Pancreas (tissue), 10 donors: ENCODE data around the gene CYP27A1. TPM values are rescaled to one million over a fixed set of nuclear protein-coding genes. Genes with fewer than 3 reads are reported as not detected.

Source experiments
- ATAC-seq, 4 donors: fragments of 200-7000 bp; cut with Tn5 transposase; one replicate each; pipeline versions ENCODE4 v1.8.0 to v1.9.1; 2020; ENCODE audit warnings: mild to moderate bottlenecking in 4 of 4, moderate library complexity in 4 of 4
- DNase-seq, 6 donors: peaks; one replicate each; pipeline ENCODE4 v3.0.0-alpha.2; 2020
- FAIRE-seq: peaks from 2 replicates; lab custom pipeline; 2012; peaks lifted over from hg19 to GRCh38; lab: Jason Lieb, UNC
- H3K27ac ChIP-seq, 4 donors: fragments of 200-600 bp; sonication (generic); 1 replicate in 3 of 4; 2 replicates in 1 of 4; pipeline versions ENCODE4 v1.5.0 to v1.8.0; 2020
- H3K27me3 ChIP-seq, 4 donors: fragments of 200-600 bp; one replicate each; pipeline ENCODE4 v1.8.0; 2021
- H3K36me3 ChIP-seq, 3 donors: fragments of 200-600 bp; sonication (generic) in 1 of 3; one replicate each; pipeline versions ENCODE4 v1.5.0 to v1.8.0; 2020 to 2021
- H3K4me1 ChIP-seq, 3 donors: fragments of 200-600 bp; one replicate each; pipeline ENCODE4 v1.8.0; 2021
- H3K4me3 ChIP-seq, 4 donors: fragments of 200-600 bp; sonication (generic) in 2 of 4; one replicate each; pipeline versions ENCODE4 v1.5.0 to v1.8.0; 2020 to 2021
- H3K9me3 ChIP-seq, 4 donors: fragments of 200-600 bp; one replicate each; pipeline ENCODE4 v1.8.0; 2021
- CTCF ChIP-seq, 4 donors: fragments of 200-600 bp; sonication (generic) in 3 of 4; IDR thresholded peaks; one replicate each; pipeline versions ENCODE4 v1.5.0 to v1.8.0; 2021; ENCODE audit warnings: antibody characterized with exemption in 4 of 4
- WGBS, 2 donors: extraction: QIAGEN DNeasy Blood & Tissue Kit; methylation state at CpG; one replicate each; pipeline ENCODE4 v1.1.7; 2013; 5-methylcytosine and 5-hydroxymethylcytosine counted together
- intact Hi-C, 3 donors: fragments of 100-400 bp; cut with DNase I; formaldehyde crosslinking; loops; one replicate each; pipeline versions ENCODE4 v1.11.1 to v1.14.2; 2022
- polyA plus RNA-seq, 2 donors: library from polyadenylated mRNA; stranded (reverse); fragments of 200-250 nt; gene quantifications; one replicate each; pipeline ENCODE4 v1.2.3, GENCODE V29; 2013
- total RNA-seq, 6 donors: library from RNA; stranded (reverse); fragmentation: NEBNext Ultra II Directional in 4 of 6; extraction: Animal tissue kit (Norgen Biotek cat#: 25700) in 4 of 6; gene quantifications; one replicate each; pipeline versions ENCODE4 v1.2.1 to v1.2.4, GENCODE V29; 2021 to 2023
- donor health status: healthy with polysubstance abuse.
- donor health status: DM: no; HTN: no; CAD: no; lungs with moderate emphysema.
- donor health status: DM: no; HTN: no; CAD: no.
- donor health status: control.
- donor health status: control.
- donor health status: Bipolar disorder and iron deficiency.
- donor health status: DM: yes; HTN: yes; CAD: no.
- donor health status: DM: no; HTN: no; CAD: no.
- donor health status: DM: no; HTN: no; CAD: no.
- donor health status: DM: yes; HTN: yes; CAD: no.

Gene CYP27A1
- total and polyA plus RNA-seq, 8 donors: 3.1 to 21.6 (median 5.1) TPM

- 52 to 76% methylated on average over 3 of the region's 3 CpGs for WGBS, 2 donors
- Histone ChIP-seq H3K4me1 (no peaks in the 10 kb centered on the region), H3K27ac (no peak overlapping the region), H3K4me3 (no peak overlapping the region), H3K27me3 (no peaks in the 10 kb centered on the region), H3K9me3 (no peaks in the 10 kb centered on the region), H3K36me3 (no peaks in the 10 kb centered on the region)
- FAIRE-seq (no peak), ATAC-seq (peak in 1 of 4 donors; percentile 22), DNase-seq (no peak)
- no peak for TF ChIP-seq CTCF (IDR thresholded peaks at IDR 0.05)
- intact Hi-C loops: no loop called here
Measured at GRCh38 chr2:218832081-218832480, 50.1 kb downstream of the CYP27A1 start.

GRCh38 chr2:218832520-218832919 is 50.6 kb downstream of the CYP27A1 start:
- TF ChIP-seq CTCF (IDR thresholded peaks at IDR 0.05): no peak
- H3K4me3 ChIP-seq: no peak overlapping the region
- H3K27ac ChIP-seq: no peak overlapping the region
- no peak for DNase-seq
- ATAC-seq: no peak
- FAIRE-seq: no peak
- WGBS, 2 donors: 59 to 85% methylated on average over 3 of the region's 3 CpGs
- H3K4me1 ChIP-seq: no peaks in the 10 kb centered on the region
- intact Hi-C loops: no loop called here
- no peaks in the 10 kb centered on the region for H3K27me3 ChIP-seq
- H3K9me3 ChIP-seq: no peaks in the 10 kb centered on the region
- H3K36me3 ChIP-seq: no peaks in the 10 kb centered on the region

- no peak for ATAC-seq
- intact Hi-C loops: no loop called here
- Histone ChIP-seq H3K9me3 (no peaks in the 10 kb centered on the region), H3K4me1 (no peaks in the 10 kb centered on the region), H3K4me3 (no peak overlapping the region), H3K27me3 (no peaks in the 10 kb centered on the region), H3K27ac (no peak overlapping the region), H3K36me3 (no peaks in the 10 kb centered on the region)
- no peak for DNase-seq
- WGBS, 2 donors: 62 to 67% methylated on average over 4 of the region's 4 CpGs
- TF ChIP-seq CTCF (IDR thresholded peaks at IDR 0.05): no peak
- FAIRE-seq: no peak
Measured at GRCh38 chr2:218833023-218833609, 51.2 kb downstream of the CYP27A1 start.

GRCh38 chr2:218834685-218835084 is 52.7 kb downstream of the CYP27A1 start:
- Histone ChIP-seq H3K27ac (no peak overlapping the region), H3K4me1 (no peaks in the 10 kb centered on the region), H3K4me3 (no peak overlapping the region), H3K36me3 (no peaks in the 10 kb centered on the region), H3K27me3 (no peaks in the 10 kb centered on the region), H3K9me3 (no peaks in the 10 kb centered on the region)
- ATAC-seq (no peak), FAIRE-seq (no peak), DNase-seq (no peak)
- 42 to 51% methylated on average over 4 of the region's 4 CpGs for WGBS, 2 donors
- TF ChIP-seq CTCF (IDR thresholded peaks at IDR 0.05): no peak
- intact Hi-C loops: no loop called here

GRCh38 chr2:218837495-218837894 is 55.5 kb downstream of the CYP27A1 start:
- Histone ChIP-seq H3K27me3 (no peaks in the 10 kb centered on the region), H3K27ac (no peak overlapping the region), H3K4me3 (no peak overlapping the region), H3K4me1 (no peaks in the 10 kb centered on the region), H3K9me3 (no peaks in the 10 kb centered on the region), H3K36me3 (no peaks in the 10 kb centered on the region)
- intact Hi-C loops: no loop called here
- FAIRE-seq (no peak), DNase-seq (no peak), ATAC-seq (no peak)
- TF ChIP-seq CTCF (IDR thresholded peaks at IDR 0.05): no peak
- 26 to 28% methylated on average over 2 of the region's 2 CpGs for WGBS, 2 donors
